Activated T-helper 9 cell treated with anti-CD3 and anti-CD28 coated beads, Interleukin-2, amount 50 U/mL, for 16 hours (primary cell): Measurements from ENCODE around the gene RUFY1.
"Not testable (repeated sequence)": the region's sequence is repeated elsewhere in the genome, so short reads cannot be mapped to it uniquely, and the experiment has no call there.

Experiments used
- DNase-seq: peaks from one replicate; pipeline ENCODE4 v3.0.0-alpha.2; 2020; ENCODE audit warnings: low read depth

RUFY1 gene

DNA sequence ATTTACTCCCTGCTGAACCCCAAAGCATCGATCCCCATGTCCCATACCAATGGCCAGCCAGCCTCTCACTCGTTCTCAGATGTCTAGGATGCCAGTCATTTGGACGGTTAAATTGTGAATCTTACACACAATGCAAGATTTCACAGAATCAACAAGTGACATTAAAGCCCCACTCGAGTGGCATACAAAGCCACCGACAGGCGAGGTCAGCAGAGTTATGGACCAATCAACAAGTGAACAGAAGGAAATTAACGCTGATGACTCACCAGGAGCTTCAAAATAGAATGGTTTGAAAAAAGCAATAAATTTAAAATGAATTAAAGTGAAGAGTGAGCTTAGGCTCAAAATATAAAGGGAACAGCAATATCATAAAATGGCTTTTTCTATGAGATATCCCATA, 8.2 kb upstream of the RUFY1 start:
- DNase-seq, result no peak

DNA sequence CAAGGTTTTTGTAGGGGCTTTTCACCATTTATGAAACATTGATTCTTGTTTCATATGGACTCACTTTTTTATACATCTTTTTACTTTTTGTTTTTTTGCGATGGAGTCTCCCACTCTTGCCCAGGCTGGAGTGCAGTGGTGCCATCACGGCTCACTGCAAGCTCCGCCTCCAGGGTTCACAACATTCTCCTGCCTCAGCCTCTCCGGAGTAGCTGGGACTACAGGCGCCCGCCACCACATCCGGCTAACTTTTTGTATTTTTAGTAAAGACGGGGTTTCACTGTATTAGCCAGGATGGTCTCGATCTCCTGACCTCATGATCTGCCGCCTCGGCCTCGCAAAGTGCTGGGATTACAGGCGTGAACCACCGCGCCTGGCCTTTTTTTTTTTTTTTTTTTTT, 7.1 kb upstream of the RUFY1 start:
- DNase-seq, result not testable (repeated sequence)

DNA sequence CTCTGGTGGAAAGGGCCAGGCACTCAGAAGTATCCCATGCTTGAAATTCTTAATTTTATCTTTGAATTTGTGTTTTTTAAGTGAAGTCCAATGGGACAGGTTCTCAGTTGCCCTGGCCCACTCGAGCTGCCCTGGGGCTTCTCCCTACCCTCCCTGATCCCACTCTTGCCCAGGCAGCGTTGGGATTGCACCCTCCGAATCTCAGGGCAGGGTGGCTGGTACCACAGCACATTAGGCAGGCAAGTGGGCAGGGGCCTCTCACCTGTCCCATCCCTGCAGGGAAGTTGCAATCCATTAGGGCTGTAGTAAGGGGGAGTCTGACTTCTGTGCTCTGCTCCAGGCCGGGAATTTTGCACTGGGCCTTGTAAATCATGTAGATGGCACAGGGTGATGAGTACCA, 2.7 kb downstream of the RUFY1 start:
- no peak for DNase-seq

DNA sequence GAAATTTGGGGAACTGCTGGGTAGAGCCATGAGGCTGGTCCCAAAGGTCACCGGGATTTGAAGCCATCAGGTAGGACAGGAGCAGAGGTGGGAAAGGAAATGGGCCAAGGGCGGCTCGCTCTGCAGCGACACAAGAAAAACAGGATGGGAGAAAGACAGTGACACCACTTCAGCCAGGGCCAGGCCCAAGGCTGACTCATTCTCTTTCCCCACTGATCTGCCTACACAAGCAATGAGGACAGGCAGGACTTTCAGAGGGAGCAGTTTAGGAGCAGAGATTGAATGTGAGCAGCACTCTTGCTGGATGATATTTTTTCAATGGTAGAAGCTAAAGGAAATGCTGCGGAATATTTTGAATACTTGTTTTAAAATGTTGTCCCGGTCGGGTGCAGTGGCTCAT, 3.5 kb downstream of the RUFY1 start:
- DNase-seq, result no peak

DNA sequence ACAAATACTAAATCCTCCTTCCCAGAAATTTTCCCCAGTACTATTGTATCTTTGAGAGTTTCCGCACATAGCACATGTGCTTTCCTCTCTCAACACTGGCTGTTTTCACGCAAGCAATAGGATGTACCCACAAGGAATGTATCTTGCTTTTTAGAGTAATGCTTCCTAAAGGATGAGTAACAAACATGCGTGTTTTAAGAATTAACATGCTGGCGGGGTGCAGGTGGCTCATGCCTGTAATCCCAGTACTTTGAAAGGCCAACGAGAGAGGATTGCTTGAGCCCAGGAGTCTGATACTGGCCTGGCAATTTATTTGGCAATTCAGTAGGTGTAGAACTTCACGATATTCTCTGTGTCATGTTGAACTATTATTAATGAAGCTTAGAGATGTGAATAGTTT, 4.6 kb downstream of the RUFY1 start:
- no peak for DNase-seq

DNA sequence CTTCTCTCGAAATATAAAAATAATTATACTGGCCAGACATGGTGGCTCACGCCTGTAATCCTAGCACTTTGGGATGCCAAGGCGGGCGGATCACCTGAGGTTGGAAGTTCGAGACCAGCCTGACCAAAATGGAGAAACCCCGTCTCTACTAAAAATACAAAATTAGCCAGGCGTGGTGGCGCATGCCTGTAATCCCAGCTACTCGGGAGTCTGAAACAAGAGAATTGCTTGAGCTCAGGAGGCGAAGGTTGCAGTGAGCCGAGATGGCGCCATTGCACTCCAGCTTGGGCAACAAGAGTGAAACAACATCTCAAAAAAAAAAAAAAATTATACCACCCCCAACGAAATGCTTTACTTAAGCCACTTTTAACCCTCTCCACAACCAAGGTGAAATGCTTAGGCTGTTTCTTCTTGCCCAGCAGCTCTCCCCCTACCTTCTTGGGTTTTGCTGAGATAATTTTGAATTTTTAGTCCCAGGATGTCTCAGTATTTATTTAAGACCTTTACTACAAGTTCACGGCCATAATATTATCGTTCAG, 8.0 kb downstream of the RUFY1 start:
- not testable (repeated sequence) for DNase-seq

DNA sequence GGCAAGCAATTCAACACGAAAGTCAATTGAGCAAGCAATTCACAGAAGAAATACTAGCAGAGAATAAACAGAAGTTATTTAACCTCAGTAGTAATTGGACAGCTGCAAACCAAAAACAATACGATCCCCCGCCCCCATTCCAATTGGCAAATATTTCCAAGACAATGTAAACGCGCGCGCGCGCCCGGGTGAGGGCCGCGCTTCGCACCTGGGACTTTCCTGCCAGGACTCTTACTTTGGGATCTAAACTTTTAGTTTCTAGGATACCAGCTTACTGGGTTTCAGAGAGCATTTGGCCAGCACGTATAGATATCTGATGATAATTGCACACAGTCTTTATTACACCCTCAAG, 8.6 kb downstream of the RUFY1 start:
- no peak for DNase-seq

DNA sequence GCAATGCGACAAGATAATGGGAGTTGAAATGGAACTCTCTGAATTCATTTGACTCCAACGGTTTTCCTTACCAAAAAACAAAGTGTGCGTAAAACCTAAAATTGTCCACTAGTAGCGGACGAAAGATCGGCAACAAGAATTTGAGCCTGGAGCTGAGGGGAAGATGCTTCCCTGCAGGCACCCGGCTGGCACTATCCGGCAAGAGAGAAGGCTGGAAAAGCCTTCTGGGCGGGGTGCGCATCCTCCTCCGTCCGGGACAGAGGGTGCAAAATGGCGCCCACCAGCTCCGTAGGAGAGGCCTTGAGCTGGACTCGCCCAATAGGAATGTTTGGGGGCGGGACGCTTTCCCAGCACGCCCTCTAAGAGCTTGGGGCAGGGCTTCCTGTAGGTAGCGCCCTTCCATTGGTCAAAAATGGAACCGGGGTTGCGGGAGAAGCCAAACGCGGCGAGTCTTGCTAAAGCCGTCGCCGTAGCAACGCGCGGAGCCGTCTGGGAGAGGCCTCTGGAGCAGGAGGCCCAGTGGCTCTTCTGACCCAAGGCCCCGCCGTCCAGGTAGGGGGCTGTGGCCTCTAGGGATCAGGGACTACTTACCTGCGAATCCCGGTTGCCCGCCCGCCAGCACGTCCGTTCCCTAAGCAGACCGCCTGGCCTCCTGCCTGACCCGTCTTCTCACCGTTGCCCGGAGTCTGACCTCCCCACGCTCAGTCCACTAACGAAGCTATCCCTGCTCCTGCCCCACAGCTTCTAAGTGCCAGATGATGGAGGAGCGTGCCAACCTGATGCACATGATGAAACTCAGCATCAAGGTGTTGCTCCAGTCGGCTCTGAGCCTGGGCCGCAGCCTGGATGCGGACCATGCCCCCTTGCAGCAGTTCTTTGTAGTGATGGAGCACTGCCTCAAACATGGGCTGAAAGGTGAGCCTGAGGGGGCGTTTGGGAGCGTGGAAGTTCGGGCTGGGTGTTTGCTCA, 9.2 kb downstream of the RUFY1 start:
- peak; percentile 71 for DNase-seq

DNA sequence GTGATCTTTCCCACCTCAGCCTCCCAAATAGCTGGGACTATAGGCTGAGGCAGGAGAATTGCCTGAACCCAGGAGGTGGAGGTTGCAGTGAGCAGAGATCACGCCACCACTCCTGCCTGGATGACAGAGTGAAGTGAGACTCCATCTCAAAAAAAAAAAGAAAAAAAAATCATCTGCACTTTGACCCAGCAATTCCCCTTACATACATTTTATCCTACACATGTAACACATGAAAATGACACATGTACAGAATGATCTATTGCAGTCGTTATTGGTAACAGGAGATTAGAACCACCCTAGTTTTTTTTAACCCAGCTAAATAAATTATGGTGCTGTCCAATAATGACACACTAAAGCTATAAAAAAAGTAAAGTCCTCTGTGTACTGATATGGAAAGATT, 14.2 kb downstream of the RUFY1 start:
- no peak for DNase-seq

DNA sequence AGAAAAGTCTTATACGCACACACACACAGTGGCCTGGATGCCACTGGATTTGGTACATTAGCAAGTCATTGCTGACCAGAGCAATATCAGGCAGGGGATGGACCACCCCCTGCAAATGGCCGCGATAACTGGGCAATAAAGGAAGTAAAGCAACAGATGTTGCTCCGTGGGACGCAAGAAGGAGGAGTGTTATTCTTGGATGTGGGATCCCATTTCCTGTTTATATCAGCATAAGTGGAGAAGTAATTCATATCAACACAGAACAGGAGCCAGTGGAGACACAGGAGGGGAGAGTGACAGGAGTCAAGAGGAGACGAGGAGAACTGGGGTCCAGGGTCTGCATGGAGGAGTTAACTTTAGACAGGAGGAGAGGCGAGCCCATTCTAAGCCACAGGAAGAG, 18.4 kb downstream of the RUFY1 start:
- no peak for DNase-seq

DNA sequence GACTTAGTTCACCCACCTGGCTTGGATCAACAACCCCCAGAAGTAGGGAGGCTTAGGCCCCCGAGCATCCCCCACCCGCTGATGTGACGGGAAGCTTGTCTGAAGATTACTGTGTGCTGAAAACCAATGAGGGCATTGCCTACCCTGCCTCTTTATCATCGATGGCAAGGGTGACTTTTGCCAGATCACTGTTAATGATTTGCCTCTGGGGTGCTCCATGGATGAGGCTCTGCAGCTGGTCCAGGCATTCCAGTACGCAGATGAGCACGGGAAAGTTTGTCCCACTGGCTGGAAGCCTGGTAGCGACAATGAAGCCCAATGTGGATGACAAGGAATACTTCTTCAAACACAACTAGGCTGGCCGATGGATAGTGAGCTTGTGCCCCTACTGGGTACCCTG, 22.0 kb downstream of the RUFY1 start:
- no peak for DNase-seq

DNA sequence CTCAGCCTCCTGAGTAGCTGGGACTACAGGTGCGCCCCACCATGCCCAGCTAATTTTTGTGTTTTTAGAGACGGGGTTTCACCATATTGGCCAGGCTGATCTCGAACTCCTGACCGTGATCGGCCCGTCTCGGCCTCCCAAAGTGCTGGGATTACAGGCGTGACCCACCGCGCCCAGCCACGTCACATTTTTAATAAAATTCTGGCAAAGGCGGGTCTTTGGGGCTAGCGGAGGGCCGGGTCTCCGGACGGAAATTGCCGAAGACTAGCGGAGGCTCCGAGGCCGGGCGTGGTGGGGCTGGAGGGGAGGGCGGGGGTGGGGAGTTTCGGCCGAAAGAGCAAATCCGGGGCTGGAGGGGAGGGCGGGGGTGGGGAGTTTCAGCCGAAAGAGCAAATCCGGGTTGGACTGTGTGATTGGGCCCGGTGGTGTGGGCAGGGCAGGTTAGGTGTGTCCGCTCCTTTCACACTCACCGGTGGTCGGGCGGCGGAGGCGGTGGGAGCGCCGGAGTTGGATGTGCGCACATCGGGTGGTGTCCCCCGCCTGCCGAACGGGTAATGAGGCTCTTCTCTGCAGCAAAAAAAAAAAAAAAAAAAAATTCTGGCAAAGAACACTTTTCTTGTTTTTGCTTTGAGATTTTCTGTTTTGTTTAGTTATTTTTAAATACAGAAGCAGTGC, 27.1 kb downstream of the RUFY1 start:
- no peak for DNase-seq

DNA sequence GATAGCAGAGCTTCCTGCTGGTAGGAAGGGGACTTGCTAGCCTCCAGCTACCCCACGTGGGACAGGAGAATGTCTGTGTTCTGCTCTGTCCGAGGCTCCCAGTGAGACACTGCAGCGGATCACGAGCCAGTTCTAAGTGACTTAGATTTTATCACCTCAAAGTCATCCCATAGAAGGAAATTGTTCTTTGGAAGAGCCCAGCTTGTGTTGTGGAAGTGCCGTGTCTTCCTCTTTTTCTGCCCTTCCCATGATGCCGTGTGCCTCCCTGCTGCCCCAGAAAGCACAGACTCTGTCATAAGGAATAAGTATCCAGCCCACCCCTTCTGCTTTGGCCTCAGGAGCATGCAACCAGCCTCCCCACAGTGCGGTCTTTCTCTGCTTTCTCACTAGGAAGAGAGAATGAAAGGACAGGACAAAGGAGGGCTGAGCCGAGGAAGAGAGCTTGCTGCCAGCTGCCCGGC, 35.6 kb downstream of the RUFY1 start:
- DNase-seq, result no peak

DNA sequence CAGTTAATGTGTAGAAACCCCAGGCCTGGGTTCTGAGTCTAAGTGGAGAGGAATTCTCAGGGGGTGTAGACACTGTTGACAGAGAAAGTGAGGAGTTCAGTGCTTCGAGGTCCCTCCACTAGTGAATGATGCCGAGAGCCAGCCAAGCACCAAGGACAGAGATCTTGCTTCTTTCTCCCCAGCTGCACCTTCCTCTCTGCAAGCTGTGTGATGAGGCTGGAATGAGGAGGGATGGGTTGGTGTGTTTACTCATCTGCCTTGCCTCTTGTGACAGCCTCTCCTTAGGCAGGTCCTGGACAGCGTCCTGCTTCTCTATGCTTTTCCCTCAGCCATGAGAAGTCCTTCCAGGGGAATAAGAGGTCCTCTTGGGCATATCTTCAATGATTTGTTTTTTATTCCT, 37.8 kb downstream of the RUFY1 start:
- no peak for DNase-seq

DNA sequence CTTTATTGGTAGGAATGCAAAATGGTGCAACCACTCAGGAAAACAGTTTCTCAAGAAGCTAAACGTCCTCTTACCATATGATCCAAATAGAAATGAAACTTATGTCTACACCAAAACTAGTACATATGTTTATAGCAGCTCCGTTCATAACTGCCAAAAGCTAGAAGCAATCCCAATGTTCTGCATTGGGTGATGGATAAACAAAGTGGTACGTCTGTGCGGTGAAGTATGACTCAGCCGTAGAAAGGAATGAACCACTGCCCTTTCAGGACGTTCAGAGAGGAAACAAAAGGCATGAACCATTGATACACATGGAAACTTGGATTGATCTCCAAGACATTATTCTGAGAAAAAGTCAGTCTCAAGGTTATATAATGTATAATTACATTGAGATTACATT, 45.6 kb downstream of the RUFY1 start:
- no peak for DNase-seq

DNA sequence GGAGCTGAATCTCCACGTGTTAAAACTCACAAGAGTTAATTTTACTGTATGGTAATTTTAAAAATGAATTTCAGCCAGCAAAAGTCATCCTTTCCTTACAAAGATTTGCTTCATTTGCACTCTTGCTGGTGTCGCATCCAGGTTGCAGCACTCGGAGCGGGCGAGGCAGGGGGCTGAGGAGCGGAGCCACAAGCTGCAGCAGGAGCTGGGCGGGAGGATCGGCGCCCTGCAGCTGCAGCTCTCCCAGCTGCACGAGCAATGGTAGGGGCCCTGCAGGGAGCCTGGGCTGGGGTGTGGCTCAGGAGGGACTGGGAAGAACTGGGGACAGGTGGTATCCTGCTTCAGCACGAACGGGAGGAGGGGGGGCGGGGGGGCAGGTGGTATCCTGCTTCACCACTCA, 46.1 kb downstream of the RUFY1 start:
- no peak for DNase-seq

DNA sequence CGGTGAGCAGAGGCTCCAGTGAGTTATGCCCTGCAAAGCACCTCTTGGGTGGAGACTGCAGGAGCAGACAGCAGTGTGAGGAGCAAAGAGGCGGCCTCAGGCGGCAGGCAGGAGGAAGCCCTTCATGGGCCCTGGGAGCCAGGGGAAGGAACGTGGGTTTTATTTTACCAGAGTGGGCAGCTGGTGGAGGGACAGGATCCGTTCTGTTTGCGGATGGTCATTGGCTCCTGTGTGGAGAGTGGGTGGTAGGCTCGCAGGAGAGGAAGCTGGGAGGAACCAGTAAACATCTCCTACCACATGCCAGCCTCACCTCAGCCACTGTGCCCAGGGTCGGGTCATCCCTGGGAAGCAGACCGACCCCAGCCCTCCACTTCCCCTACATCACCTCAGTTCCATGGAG, 48.7 kb downstream of the RUFY1 start:
- DNase-seq, result no peak

DNA sequence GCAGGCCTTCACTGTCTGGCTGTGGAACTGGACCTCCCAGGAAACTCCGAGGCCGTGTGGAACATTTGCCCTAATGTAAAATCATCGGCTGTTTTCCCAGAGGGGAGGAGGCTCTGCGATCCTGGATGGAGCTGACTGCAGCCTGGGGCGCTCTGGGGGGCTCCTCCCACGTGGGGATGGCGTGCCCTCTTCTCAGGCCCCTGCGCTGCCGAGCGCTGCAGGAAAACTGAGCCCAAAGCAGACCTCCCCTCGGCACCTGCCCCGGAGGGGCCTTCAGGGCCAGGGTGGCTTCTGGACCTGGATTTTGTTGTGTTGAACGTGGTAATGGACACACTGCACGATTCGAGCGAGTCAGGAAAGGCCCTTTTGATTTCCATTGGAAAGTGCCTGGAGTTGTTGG, 49.2 kb downstream of the RUFY1 start:
- no peak for DNase-seq

DNA sequence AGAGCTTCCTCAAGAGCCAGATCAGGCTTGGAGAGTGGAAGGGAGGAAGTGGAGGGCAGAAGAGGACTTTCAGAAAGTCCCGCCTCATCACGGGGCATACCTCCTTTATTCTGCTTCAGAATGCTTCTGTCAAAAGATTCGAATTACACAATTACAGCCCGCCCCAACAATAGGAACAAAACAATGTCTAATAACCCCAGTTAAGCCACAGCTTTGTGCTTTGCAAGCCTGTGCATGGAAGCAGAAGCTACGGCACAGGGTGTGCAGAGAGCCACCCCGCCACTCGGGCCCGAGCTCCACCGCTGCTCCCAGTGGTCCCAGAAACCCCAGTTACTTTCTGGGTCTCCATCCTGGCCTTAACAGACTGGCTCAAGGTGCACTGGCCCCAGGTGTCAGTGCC, 49.6 kb downstream of the RUFY1 start:
- no peak for DNase-seq

DNA sequence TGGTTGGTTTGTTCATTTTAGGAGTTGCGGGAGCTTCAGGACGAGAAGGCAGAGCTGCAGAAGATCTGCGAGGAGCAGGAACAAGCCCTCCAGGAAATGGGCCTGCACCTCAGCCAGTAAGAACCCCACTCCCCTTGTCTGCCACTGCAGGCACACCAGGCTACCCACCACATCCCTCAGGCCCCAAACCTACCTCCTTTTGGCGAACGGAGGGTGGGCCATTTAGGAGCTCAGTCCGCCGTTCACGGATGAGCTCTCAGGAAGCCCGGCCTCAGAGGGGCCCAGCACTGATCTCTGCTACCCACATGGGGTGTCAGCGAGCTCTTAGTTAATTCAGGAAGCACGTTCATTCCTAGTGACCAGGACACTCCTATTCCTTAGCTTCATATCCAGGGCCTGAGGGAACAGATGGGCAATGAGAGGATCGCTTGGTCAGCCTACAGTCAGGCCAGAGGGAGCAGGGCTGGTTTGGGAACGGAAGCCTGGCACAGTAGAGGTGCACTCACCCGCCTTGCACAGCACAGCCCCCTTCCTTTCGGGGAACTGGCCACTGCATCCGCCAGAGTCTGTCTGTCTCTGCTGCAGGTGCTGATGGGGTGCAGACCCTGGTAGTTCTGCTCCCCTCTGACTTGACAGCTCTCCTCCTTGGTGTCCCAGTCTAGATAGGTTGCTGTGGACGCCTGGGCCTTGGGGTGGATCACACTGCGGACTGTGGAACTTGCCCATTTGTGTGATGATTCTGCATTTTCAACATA, 51.7 kb downstream of the RUFY1 start:
- no peak for DNase-seq

DNA sequence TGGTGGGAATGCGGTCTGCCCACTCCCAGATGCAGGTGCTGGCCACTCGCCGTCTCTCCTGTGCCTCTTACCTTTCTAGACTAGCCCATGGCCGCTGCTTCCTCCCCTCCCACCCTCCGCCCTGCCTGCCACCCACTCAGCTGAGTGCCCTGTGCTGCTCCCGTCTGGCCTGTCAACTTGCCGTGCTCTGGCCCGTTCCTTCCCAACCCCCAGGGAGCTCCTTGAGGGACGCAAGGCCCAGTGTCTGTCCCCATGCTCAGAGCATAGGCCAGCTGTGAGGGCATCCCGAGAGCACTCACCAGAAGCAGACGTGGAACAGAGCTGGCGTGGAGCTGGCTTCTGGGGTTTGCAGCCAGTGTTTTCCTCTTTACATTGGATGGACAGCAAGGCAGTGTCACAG, 53.0 kb downstream of the RUFY1 start:
- no peak for DNase-seq

DNA sequence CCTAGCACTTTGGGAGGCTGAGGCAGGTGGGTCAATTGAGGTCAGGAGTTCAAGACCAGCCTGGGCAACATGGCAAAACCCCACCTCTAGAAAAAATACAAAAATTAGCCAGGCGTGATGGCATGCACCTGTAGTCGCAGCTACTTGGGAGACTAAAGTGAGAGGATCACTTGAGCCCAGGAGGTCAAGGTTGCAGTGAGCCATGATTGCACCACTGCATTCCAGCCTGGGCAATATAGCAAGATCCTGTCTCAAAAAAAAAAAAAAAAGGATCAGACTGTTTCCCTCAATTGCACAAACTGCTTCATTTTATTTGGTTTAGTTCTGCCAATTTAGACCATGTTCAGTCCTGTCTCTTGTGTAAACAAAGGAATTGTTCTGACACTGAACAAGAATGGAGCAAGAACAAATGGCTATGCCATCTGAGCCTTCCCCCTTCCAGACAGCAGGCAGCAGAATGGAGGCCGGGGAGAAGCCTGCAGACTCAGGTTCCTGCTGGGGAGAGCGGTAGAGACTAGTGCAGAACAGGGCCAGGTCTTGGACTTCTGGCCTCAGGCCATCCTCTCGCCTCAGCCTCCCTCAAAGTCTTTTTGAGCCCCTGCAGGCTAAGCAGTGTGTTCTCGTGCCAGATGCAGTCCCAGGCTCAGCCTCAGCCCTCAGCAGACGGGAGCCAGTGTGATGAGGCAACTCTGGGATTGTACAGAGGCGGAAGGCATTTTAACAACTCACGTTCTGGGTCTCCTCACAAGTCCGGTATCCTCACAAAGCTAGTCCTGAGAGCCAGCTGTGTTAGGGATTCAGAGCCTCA, 54.9 kb downstream of the RUFY1 start:
- no peak for DNase-seq
